NK-92 (cell line): ENCODE data around the gene DEUP1.

Experiments
- DNase-seq: peaks from one replicate; lab custom pipeline; 2025; ENCODE audit not compliant: unreplicated experiment; lab: John Stamatoyannopoulos, UW

The DEUP1 gene

DNA sequence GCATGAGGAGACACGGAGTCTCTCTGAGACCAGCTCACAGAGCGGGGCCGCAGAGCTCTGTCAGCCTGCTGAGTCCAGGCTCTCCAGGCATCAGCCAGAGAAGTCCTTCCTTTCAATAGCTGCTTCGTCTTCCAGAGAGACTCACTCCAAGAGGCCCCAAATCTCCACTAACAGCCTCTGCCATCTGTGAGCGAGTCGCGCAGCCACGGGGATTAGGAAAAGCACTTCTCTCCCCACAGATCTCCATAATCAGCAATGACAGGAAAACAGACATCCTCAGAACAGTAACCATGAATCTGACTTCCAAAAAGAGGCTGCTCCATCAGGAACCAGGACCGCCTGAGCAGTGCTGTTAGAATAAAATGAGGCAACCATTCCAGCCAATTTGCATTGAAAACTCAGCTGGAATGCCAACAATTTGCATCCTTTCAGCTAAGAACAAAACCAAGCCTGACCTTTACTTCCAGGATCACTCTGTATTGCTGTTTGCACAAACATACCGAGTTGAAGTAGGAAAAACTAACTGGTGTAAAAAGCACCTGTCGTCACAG lies 147.2 kb downstream of the DEUP1 start:
- no peak for DNase-seq

DNA sequence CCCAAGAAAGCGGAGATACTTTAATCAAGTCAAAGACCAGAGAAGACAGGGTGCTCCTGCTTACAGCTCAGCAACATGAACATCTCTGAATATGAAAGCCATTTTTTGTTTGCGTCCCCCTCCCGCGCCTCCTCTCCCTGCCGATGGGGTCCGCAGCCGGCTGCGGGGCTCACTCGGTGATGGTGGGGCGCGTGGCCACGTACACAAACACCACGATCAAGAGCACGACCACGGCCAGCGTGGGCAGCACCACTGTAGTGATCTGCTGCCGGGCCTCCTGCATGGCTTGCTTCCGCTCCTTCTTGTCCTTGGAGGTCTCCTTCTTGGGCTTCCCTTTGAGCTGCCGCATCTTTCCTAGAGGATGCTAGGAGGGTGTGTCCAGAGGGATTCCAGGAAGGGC lies 148.3 kb downstream of the DEUP1 start:
- no peak for DNase-seq

DNA sequence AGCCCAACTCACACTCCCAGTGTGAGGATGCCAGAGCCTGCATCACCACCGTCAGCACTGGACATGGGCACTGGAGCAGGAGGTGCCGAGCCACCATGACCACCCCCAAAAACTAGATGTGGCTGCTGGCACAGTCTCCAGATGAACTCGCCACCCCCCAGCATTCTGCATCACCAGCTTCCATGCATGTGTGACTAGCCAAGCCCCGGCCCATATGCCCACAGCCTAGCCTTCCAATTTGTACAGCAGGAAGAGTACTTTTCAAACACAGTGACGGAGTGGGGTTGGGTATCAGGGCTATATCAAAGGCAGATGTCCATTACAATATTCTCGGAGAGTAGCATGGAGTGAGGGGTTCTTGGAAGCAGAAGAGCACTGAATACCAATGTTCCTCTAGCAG lies 149.7 kb downstream of the DEUP1 start:
- DNase-seq = no peak

DNA sequence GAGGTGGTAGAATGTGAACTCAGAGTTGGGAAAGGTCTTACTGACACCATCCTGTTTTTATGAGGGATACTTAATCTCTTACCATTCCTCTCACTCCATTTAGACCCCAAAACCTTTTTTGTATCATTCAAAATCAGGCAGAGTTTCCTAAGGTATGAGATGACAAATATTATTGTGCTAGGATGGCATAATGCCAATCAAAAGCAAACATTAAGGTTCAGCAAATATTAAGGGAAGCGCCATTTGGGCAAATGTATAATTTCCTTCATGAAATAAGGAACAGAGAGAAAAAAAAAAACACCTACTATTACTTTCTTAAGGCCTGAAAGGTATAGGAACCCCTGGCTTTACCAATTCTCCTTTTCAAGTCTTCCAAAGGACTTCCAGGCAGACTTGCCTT lies 150.2 kb downstream of the DEUP1 start:
- DNase-seq = no peak

DNA sequence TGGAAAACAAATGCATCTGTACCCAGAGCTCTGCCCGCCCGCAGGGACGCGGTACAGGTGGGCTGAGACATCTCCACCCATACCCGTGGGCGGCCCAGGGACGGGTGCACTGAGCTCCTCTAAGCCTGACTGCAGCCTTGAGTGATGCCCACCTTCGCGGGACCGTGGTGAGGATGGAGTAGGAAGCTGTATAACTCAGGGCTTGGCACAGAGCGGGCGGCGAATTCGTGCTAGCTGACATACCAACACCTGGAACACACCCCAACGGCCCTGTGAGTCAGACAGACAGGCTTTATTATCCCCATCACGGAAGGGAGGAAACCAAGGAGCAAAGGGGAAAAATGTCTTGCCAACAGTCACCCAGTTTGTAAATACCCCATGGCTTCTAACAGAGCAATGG lies 150.7 kb downstream of the DEUP1 start:
- no peak for DNase-seq

DNA sequence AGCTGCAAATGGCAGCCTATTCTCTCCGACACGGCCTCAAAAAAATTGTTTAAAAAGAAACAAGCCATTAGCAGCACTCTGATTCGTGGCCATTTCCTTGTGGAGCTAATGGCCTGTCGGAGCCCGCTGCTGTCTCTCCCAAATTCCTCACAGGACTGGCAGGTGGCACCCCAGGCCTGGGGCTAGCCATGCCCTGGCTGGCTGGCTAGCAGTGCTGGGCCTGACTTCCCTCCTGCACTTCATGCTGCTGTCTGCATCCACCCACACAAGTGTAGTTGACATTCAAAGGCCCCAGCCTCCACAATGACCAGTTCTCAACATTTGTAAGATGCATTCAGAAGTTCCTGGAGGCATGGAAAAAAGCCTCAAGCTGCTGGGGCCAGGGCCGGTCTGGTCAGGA lies 151.2 kb downstream of the DEUP1 start:
- DNase-seq = no peak

DNA sequence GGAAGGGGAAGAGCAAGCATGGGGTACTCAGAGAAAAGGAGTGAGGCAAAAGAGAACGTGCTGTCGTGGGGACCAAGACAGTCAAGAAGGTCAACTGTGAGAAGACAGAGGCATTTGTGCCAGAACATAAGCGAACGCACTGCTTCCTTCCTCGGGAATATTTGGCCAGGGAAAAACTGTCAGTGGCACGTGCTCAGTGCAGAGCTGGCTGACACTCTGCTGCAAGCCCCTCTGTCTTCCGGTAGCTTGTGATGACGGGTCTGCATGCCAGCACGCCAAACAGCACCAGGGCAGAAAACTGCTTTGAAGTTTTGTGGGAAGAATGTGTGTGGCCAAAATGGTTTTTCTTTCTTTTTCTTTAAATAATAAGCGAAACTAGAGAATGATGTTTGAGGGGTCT lies 152.0 kb downstream of the DEUP1 start:
- DNase-seq = no peak

DNA sequence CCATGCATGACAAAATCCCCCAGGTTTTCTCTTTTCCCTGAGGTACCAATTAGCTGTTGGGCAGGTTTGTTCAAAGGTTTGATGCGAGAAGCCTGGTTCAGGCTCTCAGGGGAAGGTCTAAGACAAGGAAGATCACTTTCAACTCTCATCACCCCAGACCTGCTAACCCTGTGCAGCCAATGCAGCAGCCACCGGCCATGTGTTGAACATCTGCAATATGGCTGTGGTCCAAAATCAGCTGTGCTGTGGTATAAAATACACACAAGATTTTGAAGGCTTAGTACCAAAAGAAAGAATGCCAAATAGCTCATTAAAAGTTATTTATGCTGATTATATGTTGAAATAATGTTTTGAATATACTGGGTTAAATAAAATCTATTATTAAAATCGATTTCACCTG lies 154.2 kb downstream of the DEUP1 start:
- no peak for DNase-seq

DNA sequence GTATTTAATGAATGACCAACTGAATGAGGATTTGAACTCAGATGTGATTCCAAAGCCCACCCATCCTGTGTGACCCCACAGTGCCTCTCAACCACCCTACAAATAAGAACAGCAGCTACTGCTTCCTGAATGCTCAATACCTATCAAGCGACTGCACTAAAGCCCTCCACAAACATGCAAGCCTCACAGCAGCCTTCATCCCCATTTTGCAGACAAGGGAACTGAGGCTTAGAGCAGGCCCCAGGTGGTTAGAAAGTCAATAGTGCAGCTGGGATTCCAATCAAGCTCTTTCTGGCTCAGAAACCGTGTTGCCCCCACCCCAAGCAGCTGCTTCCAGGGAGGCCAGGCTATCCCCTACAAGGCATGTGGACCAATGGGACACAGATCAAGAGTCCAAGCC lies 155.4 kb downstream of the DEUP1 start:
- DNase-seq = no peak

DNA sequence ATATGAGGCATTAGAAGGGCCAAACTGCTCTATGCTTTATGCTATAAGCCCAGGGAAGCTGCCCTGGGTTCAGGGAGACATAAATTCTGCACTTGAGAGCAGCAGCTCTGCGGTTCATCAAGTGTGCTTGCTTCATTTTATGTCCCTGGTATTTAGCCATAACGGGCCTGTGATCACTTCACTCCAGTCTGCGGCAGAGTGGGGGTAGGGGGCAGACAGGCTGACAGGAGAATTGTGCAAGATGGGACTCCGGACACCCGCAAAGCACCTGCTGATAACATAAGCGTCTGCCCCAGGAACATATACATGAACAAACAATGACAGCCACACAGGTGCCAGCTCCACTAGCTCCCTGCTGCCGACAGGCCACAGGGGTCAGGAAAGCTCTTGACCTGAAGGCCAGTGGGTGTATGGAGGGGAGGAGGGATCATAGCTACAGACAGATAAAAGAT lies 156.5 kb downstream of the DEUP1 start:
- DNase-seq = no peak
